Hematopoietic multipotent progenitor cell treated with erythropoietin and hydrocortisone succinate and interleukin-3 and kit ligand, for 4 days (in vitro differentiated cells): ENCODE results near the gene ASCL1.

Experiments used
- DNase-seq: peaks from one replicate; pipeline ENCODE4 v3.0.0-alpha.2; 2015

Gene ASCL1

DNA sequence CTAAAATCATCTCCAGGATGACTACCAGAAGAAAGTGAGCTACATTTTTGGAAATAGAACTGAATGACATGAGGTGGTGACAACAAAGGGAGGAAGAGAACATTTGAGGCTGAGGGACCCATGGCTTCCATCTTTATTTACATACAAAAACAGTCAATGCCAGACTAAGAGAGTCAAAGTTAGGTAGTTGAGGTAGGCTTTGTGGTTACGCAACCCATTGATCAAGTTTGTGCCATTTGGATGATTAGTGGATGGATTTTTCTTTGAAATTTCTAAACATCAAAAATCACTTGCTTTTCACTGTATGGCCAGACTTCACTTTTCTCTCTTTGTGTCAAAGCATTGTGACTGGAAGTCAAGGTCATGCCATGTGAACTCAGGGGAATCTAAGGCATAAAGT lies 22.9 kb downstream of the ASCL1 start:
- DNase-seq: no peak

GRCh38 chr12:102990419-102990818 lies 32.9 kb downstream of the ASCL1 start:
- DNase-seq: no peak

GRCh38 chr12:102992297-102992696 lies 34.8 kb downstream of the ASCL1 start:
- no peak for DNase-seq

- no peak for DNase-seq
Measured at GRCh38 chr12:102992720-102993119, 35.2 kb downstream of the ASCL1 start.

GRCh38 chr12:102993537-102993936 lies 36.1 kb downstream of the ASCL1 start:
- no peak for DNase-seq

DNA sequence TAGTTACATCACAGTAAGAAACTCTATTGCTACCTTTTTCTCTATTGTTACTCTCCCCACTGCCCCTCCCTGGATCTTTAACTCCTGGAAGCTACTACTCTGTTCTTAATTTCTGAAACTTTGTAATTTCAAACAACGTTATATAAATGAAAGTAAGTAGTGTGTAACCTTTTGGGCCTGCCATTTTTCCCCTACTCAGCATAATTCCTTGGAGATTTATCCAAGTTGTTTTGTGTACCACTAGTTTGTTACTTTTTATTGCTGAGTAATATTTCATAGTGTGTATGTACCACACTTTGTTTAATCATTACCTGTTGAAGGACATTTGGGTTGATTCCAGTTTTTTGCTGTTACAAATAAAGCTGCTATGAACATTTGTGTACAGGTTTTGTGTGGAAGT lies 37.9 kb downstream of the ASCL1 start:
- no peak for DNase-seq
